HepG2 (cell line): ENCODE data around the gene PARVB. TPM values are rescaled to one million over a fixed set of nuclear protein-coding genes. Genes with fewer than 3 reads are reported as not detected.

ENCODE experiments used
- ATAC-seq: fragments of 200-7000 bp; cut with Tn5 transposase; 3 replicates; pipeline ENCODE4 v1.9.1; 2020; ENCODE audit warnings: mild to moderate bottlenecking, moderate library complexity
- BruUV-seq: library from RNA; stranded (reverse); fragments of 400-500 nt; replicated peaks from 2 replicates; lab custom pipeline; 2021; lab: Mats Ljungman, UMichigan
- CTCF ChIA-PET: fragments of 300-600 bp; formaldehyde crosslinking; extraction: SDS; loops from one replicate; lab custom pipeline; 2021; ENCODE audit warnings: low total read pairs, inconsistent platforms, low intra/inter-chr PET ratio; lab: Yijun Ruan, JAX
- POLR2A ChIA-PET: fragments of 350-600 bp; sonication (Branson Sonifier 250); formaldehyde crosslinking; loops from one replicate; lab custom pipeline; 2020; ENCODE audit warnings: antibody characterized with exemption, inconsistent platforms; lab: Yijun Ruan, JAX
- DNase-seq: peaks from one replicate; pipeline ENCODE4 v3.0.0-alpha.2; 2015; ENCODE audit warnings: low spot score
- FAIRE-seq: peaks from 3 replicates; lab custom pipeline; 2011; peaks lifted over from hg19 to GRCh38; lab: Jason Lieb, UNC
- H2AFZ ChIP-seq: one replicate; pipeline ENCODE4 v1.6.1; 2011; ENCODE audit warnings: low read length, inconsistent platforms
- H3K27ac ChIP-seq: fragments of 300-600 bp; 3 replicates; pipeline ENCODE4 v1.8.0; 2011; ENCODE audit warnings: mixed run types, mild to moderate bottlenecking, mixed read lengths, low read length, inconsistent platforms; ENCODE audit not compliant: insufficient read depth; ENCODE audit errors: extremely low read length
- H3K27me3 ChIP-seq, 2 experiments: fragments of 200-600 bp in 1 of 2; 2 replicates in 1 of 2; 3 replicates in 1 of 2; pipeline versions ENCODE4 v1.6.0 to v1.8.0; 2011; ENCODE audit warnings: low read length in 2 of 2, mild to moderate bottlenecking in 2 of 2, moderate library complexity in 2 of 2, inconsistent platforms in 1 of 2; ENCODE audit not compliant: insufficient read depth in 2 of 2, control insufficient read depth in 1 of 2
- H3K36me3 ChIP-seq, 2 experiments: fragments of 200-600 bp in 1 of 2; replicated peaks in 1 of 2; 2 replicates in 1 of 2; 3 replicates in 1 of 2; pipeline versions ENCODE4 v1.5.1 to v1.8.0; 2011; ENCODE audit warnings: low read length in 2 of 2, inconsistent platforms in 1 of 2; ENCODE audit not compliant: insufficient read depth in 2 of 2, control insufficient read depth in 1 of 2
- H3K4me1 ChIP-seq: 2 replicates; pipeline ENCODE4 v1.5.1; 2012; ENCODE audit warnings: low read length, inconsistent platforms; ENCODE audit not compliant: insufficient read depth
- H3K4me2 ChIP-seq: 2 replicates; pipeline ENCODE4 v1.6.0; 2011; ENCODE audit warnings: low read depth, low read length, inconsistent platforms
- H3K4me3 ChIP-seq, 3 experiments: fragments of 200-600 bp in 1 of 3; sonication (generic), shearing (Covaris generic) in 1 of 3; replicated peaks in 1 of 3; 2 replicates each; pipeline ENCODE4 v1.5.1; 2011 to 2016; ENCODE audit warnings: low read length in 3 of 3, inconsistent platforms in 2 of 3, low read depth in 2 of 3, mild to moderate bottlenecking in 2 of 3, control low read depth in 1 of 3, mixed read lengths in 1 of 3; ENCODE audit not compliant: insufficient read depth in 1 of 3
- H3K79me2 ChIP-seq: one replicate; pipeline ENCODE4 v1.6.1; 2011; ENCODE audit warnings: low read length, inconsistent platforms; ENCODE audit not compliant: insufficient read depth
- H3K9ac ChIP-seq: 2 replicates; pipeline ENCODE4 v1.6.0; 2011; ENCODE audit warnings: mild to moderate bottlenecking, low read depth, low read length, inconsistent platforms; ENCODE audit not compliant: insufficient read depth
- H3K9me3 ChIP-seq: 2 replicates; pipeline ENCODE4 v1.5.1; 2012; ENCODE audit warnings: mild to moderate bottlenecking, low read length
- H4K20me1 ChIP-seq: 2 replicates; pipeline ENCODE4 v1.6.0; 2011; ENCODE audit warnings: inconsistent platforms, mild to moderate bottlenecking, low read length, moderate library complexity; ENCODE audit not compliant: insufficient read depth
- EEA1 ChIP-seq: sonication (generic); formaldehyde crosslinking; IDR thresholded peaks from 2 replicates; pipeline ENCODE4 v1.5.1; 2020; ENCODE audit warnings: mild to moderate bottlenecking, missing genetic modification reagents, borderline replicate concordance
- SPEN ChIP-seq: sonication (generic); formaldehyde crosslinking; IDR thresholded peaks from 2 replicates; pipeline ENCODE4 v1.5.1; 2020; ENCODE audit warnings: low read depth, mild to moderate bottlenecking, missing genetic modification reagents
- SYNCRIP ChIP-seq: fragments of 200-400 bp; formaldehyde crosslinking; IDR thresholded peaks from 2 replicates; pipeline ENCODE4 v1.6.1; 2018; ENCODE audit warnings: mild to moderate bottlenecking, low read depth, low read length; ENCODE audit not compliant: insufficient read depth
- XRCC5 ChIP-seq: fragments of 200-400 bp; formaldehyde crosslinking; optimal IDR thresholded peaks from 2 replicates; pipeline ENCODE3; 2017; ENCODE audit warnings: mild to moderate bottlenecking, low read length
- ZNF776 ChIP-seq: sonication (generic); formaldehyde crosslinking; IDR thresholded peaks from 2 replicates; pipeline ENCODE4 v1.4.0; 2020; ENCODE audit warnings: mild to moderate bottlenecking, missing genetic modification reagents
- WGBS: methylation state at CpG from one replicate; pipeline ENCODE4 v1.1.6; 2017; ENCODE audit warnings: low lambda C conversion rate; 5-methylcytosine and 5-hydroxymethylcytosine counted together
- in situ Hi-C: cut with HindIII; loops from 2 replicates; pipeline ENCODE4 v1.10.0; 2017; ENCODE audit warnings: low pct_unique_long_range_greater_than_20kb; ENCODE audit not compliant: extremely low pct_ligation_motif_present
- intact Hi-C: fragments of 100-400 bp; cut with micrococcal nuclease; formaldehyde crosslinking; loops from one replicate; pipeline ENCODE4 v1.10.0; 2022; ENCODE audit not compliant: unreplicated experiment
- polyA plus RNA-seq, 8 experiments: library from polyadenylated mRNA; depleted of rRNA in 3 of 8; stranded (reverse) in 7 of 8; unstranded in 1 of 8; fragments of >200 nt; fragmentation: Illumina TruSeq in 4 of 8; extraction: Trizol in 4 of 8; gene quantifications; 2 replicates each; pipeline versions ENCODE4 v1.2.1 to v1.2.3, GENCODE V29; 2011 to 2016; ENCODE audit warnings: low read depth in 4 of 8, missing spikeins in 1 of 8, mixed read lengths in 1 of 8; ENCODE audit not compliant: insufficient read depth in 1 of 8
- total RNA-seq, 5 experiments: library from RNA; depleted of rRNA; stranded (reverse); fragments of >200 nt; fragmentation: Illumina TruSeq; extraction: Trizol; gene quantifications; 2 replicates each; pipeline ENCODE4 v1.2.3, GENCODE V29; 2016; ENCODE audit warnings: low read depth in 1 of 5
- TF ChIP-seq, protein P1 (sequence below): sonication (generic); formaldehyde crosslinking; conservative IDR thresholded peaks from 2 replicates; pipeline ENCODE4 v1.4.0; 2020; ENCODE audit warnings: missing genetic modification reagents

PARVB gene
- total and polyA plus RNA-seq, 2 of the 13 experiments (the other 11 are each of a cell fraction or from before 2014, with no cell fraction given), result 0.11 to 0.15 TPM

DNA sequence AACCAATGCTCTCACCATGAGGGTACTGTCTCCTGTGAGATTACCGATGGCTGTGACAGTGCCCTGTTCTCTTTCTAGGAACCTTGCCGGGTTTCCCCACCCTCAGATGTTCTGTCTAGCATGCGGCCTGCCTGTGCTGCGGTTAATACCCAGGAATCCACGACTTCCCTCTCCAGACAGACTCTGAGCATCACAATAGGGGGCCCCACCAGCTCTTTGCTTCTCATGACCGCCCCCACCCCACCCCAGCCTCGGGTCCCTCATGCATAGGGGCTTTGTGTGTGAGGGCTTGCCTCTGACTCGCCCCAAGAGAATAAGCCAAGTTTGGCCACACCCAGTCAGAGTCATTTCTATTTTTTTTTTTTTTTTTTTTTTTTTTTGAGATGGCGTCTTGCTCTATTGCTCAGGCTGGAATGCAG, 166.9 kb downstream of the PARVB start:
- DNase-seq (no peak), ATAC-seq (no peak), FAIRE-seq (no peak)
- intact Hi-C loops (no loop called here), in situ Hi-C loops (no loop called here)
- H3K36me3 ChIP-seq, result no peaks in the 10 kb centered on the region
- H3K9me3 ChIP-seq, result no peaks in the 10 kb centered on the region
- no peak overlapping the region for H3K9ac ChIP-seq
- CTCF ChIA-PET, result no interaction called here
- peaks cover 1 to 7% of the 10 kb centered on the region in 2 experiments; a peak in 3 of 5 replicates for H3K27me3 ChIP-seq
- H3K4me2 ChIP-seq, result no peak overlapping the region
- POLR2A ChIA-PET, result no interaction called here
- no peaks in the 10 kb centered on the region for H4K20me1 ChIP-seq
- H3K27ac ChIP-seq, result no peak overlapping the region
- no peak overlapping the region for H2AFZ ChIP-seq
- TF ChIP-seq XRCC5 (no peak), SPEN (CRISPR knock-in tag) (no peak), ZNF776 (CRISPR knock-in tag) (no peak), EEA1 (no peak), SYNCRIP (no peak)
- TF ChIP-seq, protein P1, sequence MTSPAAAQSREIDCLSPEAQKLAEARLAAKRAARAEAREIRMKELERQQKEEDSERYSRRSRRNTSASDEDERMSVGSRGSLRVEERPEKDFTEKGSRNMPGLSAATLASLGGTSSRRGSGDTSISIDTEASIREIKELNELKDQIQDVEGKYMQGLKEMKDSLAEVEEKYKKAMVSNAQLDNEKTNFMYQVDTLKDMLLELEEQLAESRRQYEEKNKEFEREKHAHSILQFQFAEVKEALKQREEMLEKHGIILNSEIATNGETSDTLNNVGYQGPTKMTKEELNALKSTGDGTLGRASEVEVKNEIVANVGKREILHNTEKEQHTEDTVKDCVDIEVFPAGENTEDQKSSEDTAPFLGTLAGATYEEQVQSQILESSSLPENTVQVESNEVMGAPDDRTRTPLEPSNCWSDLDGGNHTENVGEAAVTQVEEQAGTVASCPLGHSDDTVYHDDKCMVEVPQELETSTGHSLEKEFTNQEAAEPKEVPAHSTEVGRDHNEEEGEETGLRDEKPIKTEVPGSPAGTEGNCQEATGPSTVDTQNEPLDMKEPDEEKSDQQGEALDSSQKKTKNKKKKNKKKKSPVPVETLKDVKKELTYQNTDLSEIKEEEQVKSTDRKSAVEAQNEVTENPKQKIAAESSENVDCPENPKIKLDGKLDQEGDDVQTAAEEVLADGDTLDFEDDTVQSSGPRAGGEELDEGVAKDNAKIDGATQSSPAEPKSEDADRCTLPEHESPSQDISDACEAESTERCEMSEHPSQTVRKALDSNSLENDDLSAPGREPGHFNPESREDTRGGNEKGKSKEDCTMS, result no peak
- H3K79me2 ChIP-seq, result no peaks in the 10 kb centered on the region
- no TSS peak for BruUV-seq
- no peak overlapping the region for H3K4me3 ChIP-seq
- no peaks in the 10 kb centered on the region for H3K4me1 ChIP-seq
- 3% methylated on average over 6 of the region's 9 CpGs for WGBS
